Kidney (tissue), 14 donors: ENCODE measurements around the gene HAVCR1. TPM values are rescaled to one million over a fixed set of nuclear protein-coding genes. Genes with fewer than 3 reads are reported as not detected.

Source experiments
- DNase-seq, 5 donors: peaks; one replicate each; pipeline ENCODE4 v3.0.0-alpha.2; 2013 to 2020
- FAIRE-seq: peaks from 2 replicates; lab custom pipeline; 2012; peaks lifted over from hg19 to GRCh38; lab: Jason Lieb, UNC
- H3K27ac ChIP-seq, 2 donors: one replicate each; pipeline ENCODE4 v1.7.0; 2013; ENCODE audit warnings: low read depth in 2 of 2, low read length in 2 of 2, inconsistent platforms in 1 of 2
- H3K27me3 ChIP-seq: one replicate; pipeline ENCODE4 v1.7.1; 2013; ENCODE audit warnings: low read length, inconsistent platforms; ENCODE audit not compliant: control insufficient read depth, insufficient read depth
- H3K36me3 ChIP-seq, 3 donors: one replicate each; pipeline versions ENCODE4 v1.7.0 to v1.7.1; 2013; ENCODE audit warnings: low read length in 3 of 3, control low read depth in 1 of 3, inconsistent platforms in 1 of 3; ENCODE audit not compliant: insufficient read depth in 3 of 3, control insufficient read depth in 2 of 3
- H3K4me1 ChIP-seq, 3 donors: one replicate each; pipeline versions ENCODE4 v1.7.0 to v1.7.1; 2013; ENCODE audit warnings: low read length in 3 of 3, inconsistent platforms in 1 of 3, low read depth in 1 of 3; ENCODE audit not compliant: control insufficient read depth in 2 of 3, insufficient read depth in 2 of 3
- H3K4me3 ChIP-seq, 3 donors: one replicate each; pipeline versions ENCODE4 v1.7.0 to v1.8.1; 2013; ENCODE audit warnings: low read length in 3 of 3, control low read depth in 1 of 3, inconsistent platforms in 1 of 3
- H3K9ac ChIP-seq, 3 donors: one replicate each; pipeline versions ENCODE4 v1.7.0 to v1.7.1; 2013; ENCODE audit warnings: low read length in 3 of 3, control low read depth in 1 of 3, inconsistent platforms in 1 of 3
- H3K9me3 ChIP-seq, 3 donors: one replicate each; pipeline versions ENCODE4 v1.7.0 to v1.7.1; 2013; ENCODE audit warnings: low read length in 3 of 3, control low read depth in 1 of 3, inconsistent platforms in 1 of 3; ENCODE audit not compliant: control insufficient read depth in 2 of 3, insufficient read depth in 1 of 3
- intact Hi-C: fragments of 100-400 bp; cut with DNase I; formaldehyde crosslinking; loops from one replicate; pipeline ENCODE4 v1.11.1; 2022
- polyA plus RNA-seq: library from polyadenylated mRNA; stranded (reverse); fragments of 350-450 nt; fragmentation: Illumina TruSeq; extraction: RNeasy Lipid Tissue Mini Kit (QIAGEN cat#74804); gene quantifications from one replicate; pipeline ENCODE4 v1.2.3, GENCODE V29; 2014; ENCODE audit warnings: low read depth, low replicate concordance; ENCODE audit not compliant: insufficient read depth
- total RNA-seq: library from RNA; stranded (reverse); fragmentation: NEBNext Ultra II Directional; extraction: Animal tissue kit (Norgen Biotek cat#: 25700); gene quantifications from one replicate; pipeline ENCODE4 v1.2.1, GENCODE V29; 2021
- TF ChIP-seq, protein P1 (sequence below): IDR thresholded peaks from 3 replicates; pipeline ENCODE4 v1.5.1; 2012; ENCODE audit warnings: mild to moderate bottlenecking, moderate library complexity, borderline replicate concordance; ENCODE audit not compliant: insufficient read depth; ENCODE audit errors: extremely low read depth
- donor health status: control.
- donor health status: control.
- donor health status: control.
- donor health status: control.
- donor health status: control.
- donor health status: DM: yes; HTN: yes; CAD: no.
- donor health status: Normal renal cell carcinoma (clear cell type).

HAVCR1 gene
- total and polyA plus RNA-seq, 2 donors from 2014 or later, result 0.65 to 114 TPM

DNA sequence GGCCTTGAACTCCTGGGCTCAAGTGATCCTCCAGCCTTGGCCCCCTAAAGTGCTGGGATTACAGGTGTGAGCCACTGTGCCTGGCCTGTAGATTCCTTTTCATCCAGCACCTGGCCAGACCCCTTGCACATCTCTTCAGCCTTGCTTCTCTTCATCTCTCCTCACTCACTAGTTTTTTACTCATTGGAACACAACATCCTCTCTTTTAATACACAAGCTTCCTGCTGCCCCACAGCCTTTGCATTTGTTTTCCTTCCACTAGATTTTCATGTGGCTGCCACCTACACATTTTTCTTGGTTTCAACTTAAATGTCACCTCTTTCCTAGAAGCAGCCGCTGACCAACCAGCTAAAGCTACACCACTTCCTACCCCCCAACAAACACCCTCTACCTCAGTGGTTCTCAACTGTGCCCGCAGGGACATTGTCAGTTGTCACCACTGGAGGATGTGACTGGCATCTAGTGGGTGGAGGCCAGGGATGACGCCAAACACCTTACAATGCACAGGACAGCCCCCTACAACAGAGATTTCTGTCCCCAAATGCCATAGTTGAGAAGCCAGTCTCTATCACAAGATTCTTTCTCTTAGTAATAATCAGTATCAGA lies 33.7 kb downstream of the HAVCR1 start:
- FAIRE-seq (no peak), DNase-seq (no peak)
- Histone ChIP-seq H3K9me3 (no peaks in the 10 kb centered on the region), H3K9ac (no peak overlapping the region), H3K4me3 (no peak overlapping the region), H3K36me3 (no peaks in the 10 kb centered on the region), H3K27me3 (no peaks in the 10 kb centered on the region), H3K27ac (no peak overlapping the region), H3K4me1 (no peaks in the 10 kb centered on the region)
- intact Hi-C loops, result no loop called here
- TF ChIP-seq, protein P1, sequence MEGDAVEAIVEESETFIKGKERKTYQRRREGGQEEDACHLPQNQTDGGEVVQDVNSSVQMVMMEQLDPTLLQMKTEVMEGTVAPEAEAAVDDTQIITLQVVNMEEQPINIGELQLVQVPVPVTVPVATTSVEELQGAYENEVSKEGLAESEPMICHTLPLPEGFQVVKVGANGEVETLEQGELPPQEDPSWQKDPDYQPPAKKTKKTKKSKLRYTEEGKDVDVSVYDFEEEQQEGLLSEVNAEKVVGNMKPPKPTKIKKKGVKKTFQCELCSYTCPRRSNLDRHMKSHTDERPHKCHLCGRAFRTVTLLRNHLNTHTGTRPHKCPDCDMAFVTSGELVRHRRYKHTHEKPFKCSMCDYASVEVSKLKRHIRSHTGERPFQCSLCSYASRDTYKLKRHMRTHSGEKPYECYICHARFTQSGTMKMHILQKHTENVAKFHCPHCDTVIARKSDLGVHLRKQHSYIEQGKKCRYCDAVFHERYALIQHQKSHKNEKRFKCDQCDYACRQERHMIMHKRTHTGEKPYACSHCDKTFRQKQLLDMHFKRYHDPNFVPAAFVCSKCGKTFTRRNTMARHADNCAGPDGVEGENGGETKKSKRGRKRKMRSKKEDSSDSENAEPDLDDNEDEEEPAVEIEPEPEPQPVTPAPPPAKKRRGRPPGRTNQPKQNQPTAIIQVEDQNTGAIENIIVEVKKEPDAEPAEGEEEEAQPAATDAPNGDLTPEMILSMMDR, result no peak

DNA sequence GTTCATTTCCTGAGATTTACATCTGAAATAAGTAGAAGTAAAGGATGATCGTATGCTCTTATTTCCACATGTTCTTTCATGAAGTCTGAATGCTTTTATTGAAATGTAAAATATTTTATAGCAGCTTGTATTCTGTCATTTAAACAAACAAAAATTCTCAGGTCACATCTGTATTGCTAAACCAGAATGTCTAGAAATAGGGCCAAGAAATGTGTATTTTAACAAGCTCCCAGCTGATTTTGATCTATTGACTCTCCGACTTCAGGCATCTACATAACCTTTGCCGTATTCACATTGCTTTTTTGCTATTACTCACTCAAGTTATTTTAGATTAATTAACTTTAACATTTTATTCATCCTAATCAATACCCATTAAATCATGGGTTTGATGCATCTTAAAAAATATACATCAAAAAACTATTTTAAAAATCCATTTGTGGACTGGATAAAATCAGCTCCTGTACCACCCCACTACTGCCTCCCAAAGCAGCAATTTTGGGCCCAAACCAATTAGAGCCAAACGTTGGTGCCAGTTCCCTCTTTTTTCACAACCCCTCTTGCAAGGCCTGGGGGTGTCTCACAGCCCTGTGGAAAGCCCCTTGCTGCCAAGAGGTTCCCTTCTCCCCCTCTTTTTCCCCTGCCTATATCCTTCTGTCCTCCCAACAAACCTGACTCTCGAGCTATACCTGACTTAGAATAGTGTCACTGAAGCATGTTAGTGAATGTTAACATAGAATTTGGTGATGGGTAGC lies 34.5 kb downstream of the HAVCR1 start:
- no peak overlapping the region for H3K4me3 ChIP-seq
- no peak overlapping the region for H3K9ac ChIP-seq
- H3K27me3 ChIP-seq, result no peaks in the 10 kb centered on the region
- H3K9me3 ChIP-seq, result no peaks in the 10 kb centered on the region
- FAIRE-seq (no peak), DNase-seq (no peak)
- intact Hi-C loops, result no loop called here
- no peak overlapping the region for H3K27ac ChIP-seq
- TF ChIP-seq, protein P1, result no peak
- no peaks in the 10 kb centered on the region for H3K36me3 ChIP-seq
- H3K4me1 ChIP-seq, result peaks cover 0 to 2% (median 0%) of the 10 kb centered on the region in 3 donors

DNA sequence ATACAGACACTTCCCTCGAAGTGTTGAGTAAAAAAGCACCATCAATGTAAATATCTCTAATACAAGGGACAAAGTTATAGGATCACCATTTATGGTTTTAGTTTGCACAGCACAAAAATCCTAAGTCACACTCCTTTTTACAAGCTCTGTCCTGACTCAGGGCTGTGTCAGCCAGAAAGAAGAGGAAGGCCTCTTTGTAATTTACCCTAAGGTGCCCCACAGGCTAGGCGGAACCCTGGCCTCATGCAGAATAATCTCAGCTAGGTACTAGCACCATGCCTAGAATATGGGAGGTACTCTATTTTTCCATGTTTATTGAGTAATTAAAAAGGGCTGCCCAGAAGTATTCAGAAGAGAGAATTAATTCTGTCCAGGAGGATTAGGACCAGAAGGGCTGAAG lies 36.9 kb downstream of the HAVCR1 start:
- intact Hi-C loops, result no loop called here
- H3K9ac ChIP-seq, result no peak overlapping the region
- no peak overlapping the region for H3K4me3 ChIP-seq
- TF ChIP-seq, protein P1, result no peak
- peaks cover 0 to 2% (median 0%) of the 10 kb centered on the region in 3 donors for H3K4me1 ChIP-seq
- H3K36me3 ChIP-seq, result no peaks in the 10 kb centered on the region
- H3K9me3 ChIP-seq, result peaks cover 0 to 7% (median 0%) of the 10 kb centered on the region in 3 donors
- DNase-seq (no peak), FAIRE-seq (no peak)
- H3K27ac ChIP-seq, result no peak overlapping the region
- no peaks in the 10 kb centered on the region for H3K27me3 ChIP-seq
